Parathyroid adenoma (tissue), 2 donors: ENCODE data around the gene BBOX1.
"Not testable (repeated sequence)": the region's sequence is repeated elsewhere in the genome, so short reads cannot be mapped to it uniquely, and the experiment has no call there.

Experiments used
- H2AFZ ChIP-seq: fragments of 300-600 bp; sonication (generic); one replicate; pipeline ENCODE4 v1.7.0; 2017; ENCODE audit warnings: antibody characterized with exemption, mild to moderate bottlenecking
- H3K27ac ChIP-seq: fragments of 300-600 bp; sonication (generic); one replicate; pipeline ENCODE4 v1.7.0; 2017
- H3K27me3 ChIP-seq: fragments of 300-600 bp; sonication (generic); one replicate; pipeline ENCODE4 v1.7.0; 2017; ENCODE audit warnings: low read length; ENCODE audit not compliant: control insufficient read depth, insufficient read depth
- H3K36me3 ChIP-seq: fragments of 300-600 bp; sonication (generic); one replicate; pipeline ENCODE4 v1.7.0; 2017; ENCODE audit warnings: low read length; ENCODE audit not compliant: control insufficient read depth, insufficient read depth
- H3K4me1 ChIP-seq: fragments of 300-600 bp; sonication (generic); one replicate; pipeline ENCODE4 v1.7.0; 2017; ENCODE audit warnings: control low read depth
- H3K4me2 ChIP-seq: fragments of 300-600 bp; sonication (generic); one replicate; pipeline ENCODE4 v1.7.0; 2017; ENCODE audit warnings: low read length
- H3K4me3 ChIP-seq: fragments of 300-600 bp; sonication (generic); one replicate; pipeline ENCODE4 v1.7.0; 2017; ENCODE audit warnings: low read depth, low read length
- H3K79me2 ChIP-seq: fragments of 300-600 bp; sonication (generic); one replicate; pipeline ENCODE4 v1.7.0; 2017; ENCODE audit warnings: control low read depth
- H3K9ac ChIP-seq: fragments of 300-600 bp; sonication (generic); one replicate; pipeline ENCODE4 v1.7.0; 2017; ENCODE audit warnings: mild to moderate bottlenecking
- H3K9me3 ChIP-seq: fragments of 300-600 bp; sonication (generic); one replicate; pipeline ENCODE4 v1.7.0; 2017; ENCODE audit warnings: low read length; ENCODE audit not compliant: control insufficient read depth
- CTCF ChIP-seq: fragments of 300-600 bp; sonication (generic); IDR thresholded peaks from one replicate; pipeline ENCODE4 v1.7.0; 2017; ENCODE audit warnings: antibody characterized with exemption, mild to moderate bottlenecking
- donor health status: primary hyperparathyroidism.

The BBOX1 gene

GRCh38 chr11:27130806-27131205 is 90.2 kb downstream of the BBOX1 start:
- Histone ChIP-seq H3K4me3 (no peak overlapping the region), H3K27ac (no peak overlapping the region), H3K9me3 (no peaks in the 10 kb centered on the region), H2AFZ (no peak overlapping the region), H3K27me3 (no peaks in the 10 kb centered on the region), H3K4me1 (no peaks in the 10 kb centered on the region), H3K36me3 (no peaks in the 10 kb centered on the region), H3K9ac (no peak overlapping the region), H3K4me2 (no peak overlapping the region), H3K79me2 (no peaks in the 10 kb centered on the region)
- TF ChIP-seq CTCF, result no peak

GRCh38 chr11:27135924-27136329 is 95.3 kb downstream of the BBOX1 start:
- not testable (repeated sequence) for H3K4me3 ChIP-seq, H2AFZ ChIP-seq, H3K9ac ChIP-seq, H3K4me1 ChIP-seq, H3K9me3 ChIP-seq, H3K4me2 ChIP-seq, H3K27me3 ChIP-seq, H3K79me2 ChIP-seq, H3K27ac ChIP-seq, H3K36me3 ChIP-seq

- no peak for TF ChIP-seq CTCF
- no peak overlapping the region for H3K9ac ChIP-seq
- no peaks in the 10 kb centered on the region for H3K79me2 ChIP-seq
- no peak overlapping the region for H3K27ac ChIP-seq
- H3K4me1 ChIP-seq, result no peaks in the 10 kb centered on the region
- no peaks in the 10 kb centered on the region for H3K27me3 ChIP-seq
- H2AFZ ChIP-seq, result no peak overlapping the region
- no peaks in the 10 kb centered on the region for H3K36me3 ChIP-seq
- no peak overlapping the region for H3K4me3 ChIP-seq
- no peaks in the 10 kb centered on the region for H3K9me3 ChIP-seq
- H3K4me2 ChIP-seq, result no peak overlapping the region
Measured at GRCh38 chr11:27138716-27139115, 98.1 kb downstream of the BBOX1 start.

GRCh38 chr11:27139742-27140367 is 99.2 kb downstream of the BBOX1 start:
- Histone ChIP-seq H3K79me2 (no peaks in the 10 kb centered on the region), H2AFZ (no peak overlapping the region), H3K9me3 (no peaks in the 10 kb centered on the region), H3K27ac (no peak overlapping the region), H3K4me2 (no peak overlapping the region), H3K36me3 (no peaks in the 10 kb centered on the region), H3K9ac (no peak overlapping the region), H3K27me3 (no peaks in the 10 kb centered on the region), H3K4me1 (no peaks in the 10 kb centered on the region), H3K4me3 (no peak overlapping the region)
- no peak for TF ChIP-seq CTCF

- Histone ChIP-seq H3K4me3 (no peak overlapping the region), H3K9me3 (no peaks in the 10 kb centered on the region), H3K36me3 (no peaks in the 10 kb centered on the region), H3K27me3 (no peaks in the 10 kb centered on the region), H3K4me1 (no peaks in the 10 kb centered on the region), H3K79me2 (no peaks in the 10 kb centered on the region), H2AFZ (no peak overlapping the region), H3K27ac (no peak overlapping the region), H3K9ac (no peak overlapping the region), H3K4me2 (no peak overlapping the region)
- no peak for TF ChIP-seq CTCF
Measured at GRCh38 chr11:27141576-27141975, 101.0 kb downstream of the BBOX1 start.
